Measurements from ENCODE around the gene BCORL1. TPM values are rescaled to one million over a fixed set of nuclear protein-coding genes. Genes with fewer than 3 reads are reported as not detected.

The BCORL1 gene
- total RNA-seq, 6 experiments from 2014 or later: 13.3 to 18.3 (median 14.8) TPM

DNA sequence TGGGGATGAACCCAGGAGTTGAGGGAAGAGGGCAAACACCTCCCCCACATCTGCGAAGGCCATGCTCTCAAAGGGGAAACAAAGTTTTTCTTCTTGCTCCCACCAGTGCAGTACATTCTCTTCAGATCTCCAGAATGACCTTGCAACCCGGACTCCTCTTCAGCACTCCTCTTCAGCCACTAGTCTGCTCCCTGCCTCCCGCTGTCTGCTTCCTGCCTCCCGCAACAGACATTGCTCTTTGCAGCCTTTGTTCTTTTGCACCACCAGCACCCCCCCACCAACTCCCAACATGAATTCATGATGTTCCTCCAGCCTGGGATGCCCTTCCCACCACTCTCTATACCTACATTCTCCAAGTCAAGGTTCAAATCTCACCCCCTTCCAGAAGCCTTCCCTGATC lies 44.4 kb upstream of the BCORL1 start:
- Mint-ChIP-seq H3K27me3 (ENCODE audit: insufficient read depth) (peaks cover 22% of the 10 kb centered on the region), H3K36me3 (ENCODE audit: low read depth) (no peaks in the 10 kb centered on the region), H3K4me3 (no peak overlapping the region), H3K27ac (no peak overlapping the region), H3K4me1 (ENCODE audit: low read depth) (no peaks in the 10 kb centered on the region), H3K9me3 (no peaks in the 10 kb centered on the region)
- no peak for DNase-seq
- TF ChIP-seq, protein P1, sequence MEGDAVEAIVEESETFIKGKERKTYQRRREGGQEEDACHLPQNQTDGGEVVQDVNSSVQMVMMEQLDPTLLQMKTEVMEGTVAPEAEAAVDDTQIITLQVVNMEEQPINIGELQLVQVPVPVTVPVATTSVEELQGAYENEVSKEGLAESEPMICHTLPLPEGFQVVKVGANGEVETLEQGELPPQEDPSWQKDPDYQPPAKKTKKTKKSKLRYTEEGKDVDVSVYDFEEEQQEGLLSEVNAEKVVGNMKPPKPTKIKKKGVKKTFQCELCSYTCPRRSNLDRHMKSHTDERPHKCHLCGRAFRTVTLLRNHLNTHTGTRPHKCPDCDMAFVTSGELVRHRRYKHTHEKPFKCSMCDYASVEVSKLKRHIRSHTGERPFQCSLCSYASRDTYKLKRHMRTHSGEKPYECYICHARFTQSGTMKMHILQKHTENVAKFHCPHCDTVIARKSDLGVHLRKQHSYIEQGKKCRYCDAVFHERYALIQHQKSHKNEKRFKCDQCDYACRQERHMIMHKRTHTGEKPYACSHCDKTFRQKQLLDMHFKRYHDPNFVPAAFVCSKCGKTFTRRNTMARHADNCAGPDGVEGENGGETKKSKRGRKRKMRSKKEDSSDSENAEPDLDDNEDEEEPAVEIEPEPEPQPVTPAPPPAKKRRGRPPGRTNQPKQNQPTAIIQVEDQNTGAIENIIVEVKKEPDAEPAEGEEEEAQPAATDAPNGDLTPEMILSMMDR (IDR thresholded peaks at IDR 0.05): no peak

DNA sequence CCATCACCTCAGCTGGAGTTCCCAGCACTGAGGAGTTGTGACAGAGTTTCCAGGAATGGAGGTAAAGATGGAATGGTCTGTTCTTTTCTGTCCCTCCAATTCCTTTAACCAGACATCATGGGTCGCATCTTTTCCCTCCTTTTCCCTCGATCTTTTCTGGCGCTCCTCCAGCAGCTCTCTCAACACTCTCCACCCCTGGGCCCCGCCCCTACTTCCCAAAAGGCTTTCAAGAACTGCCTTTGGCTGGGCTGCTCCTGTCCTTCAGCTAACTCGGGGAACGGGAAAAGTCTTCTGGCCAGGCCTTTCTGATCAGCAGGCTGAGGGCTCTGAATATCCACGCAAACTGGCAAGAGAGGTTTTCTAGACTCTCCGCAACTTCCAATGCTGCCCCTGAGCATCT lies 42.4 kb upstream of the BCORL1 start:
- TF ChIP-seq, protein P1 (IDR thresholded peaks at IDR 0.05): no peak
- Mint-ChIP-seq H3K4me3 (no peak overlapping the region), H3K27me3 (ENCODE audit: insufficient read depth) (peaks cover 14% of the 10 kb centered on the region), H3K9me3 (no peaks in the 10 kb centered on the region), H3K4me1 (ENCODE audit: low read depth) (peaks cover 4% of the 10 kb centered on the region; the same call in 1 of the 2 replicates), H3K36me3 (ENCODE audit: low read depth) (no peaks in the 10 kb centered on the region), H3K27ac (no peak overlapping the region)
- DNase-seq: no peak

DNA sequence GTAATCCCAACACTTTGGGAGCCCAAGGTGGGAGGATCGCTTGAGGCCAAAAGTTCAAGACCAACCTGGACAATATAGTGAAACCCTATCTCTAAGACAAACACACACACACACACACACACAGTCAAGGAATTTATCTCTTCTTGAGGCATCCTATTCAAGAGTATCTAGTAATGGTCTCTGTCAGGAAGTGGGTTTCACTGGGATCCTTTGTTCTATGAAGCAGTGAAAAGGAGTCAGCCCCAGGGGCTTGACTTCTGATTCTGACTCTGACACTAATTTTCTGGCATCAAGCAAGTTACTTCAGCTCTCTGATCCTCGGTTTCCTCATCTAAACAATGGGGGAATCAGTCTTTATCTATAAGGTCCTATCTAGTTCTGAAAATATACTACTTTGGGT lies 41.7 kb upstream of the BCORL1 start:
- TF ChIP-seq, protein P1 (IDR thresholded peaks at IDR 0.05): no peak
- Mint-ChIP-seq H3K4me3 (no peak overlapping the region), H3K9me3 (no peaks in the 10 kb centered on the region), H3K27ac (no peak overlapping the region), H3K27me3 (ENCODE audit: insufficient read depth) (peaks cover 11% of the 10 kb centered on the region), H3K4me1 (ENCODE audit: low read depth) (peaks cover 9% of the 10 kb centered on the region), H3K36me3 (ENCODE audit: low read depth) (no peaks in the 10 kb centered on the region)
- no peak for DNase-seq

DNA sequence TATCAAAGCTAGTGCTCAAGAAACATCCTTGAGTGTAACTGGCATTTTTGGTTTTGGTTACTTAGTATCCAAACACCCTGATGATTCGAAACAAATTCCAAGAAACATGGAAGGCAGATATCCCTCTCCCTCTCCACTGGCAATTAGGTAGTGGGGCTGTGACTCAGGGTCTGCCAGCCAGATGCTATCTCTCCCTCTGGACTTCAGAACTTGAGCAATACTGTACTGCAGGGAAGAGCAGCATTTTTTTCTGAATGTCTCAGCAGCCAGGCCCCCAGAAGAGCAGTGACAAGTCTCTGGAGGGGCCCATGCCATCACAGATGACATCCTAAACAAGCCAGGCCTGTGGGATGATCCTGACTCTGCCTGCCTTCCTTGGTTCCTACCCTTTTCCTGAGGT lies 37.3 kb upstream of the BCORL1 start:
- Mint-ChIP-seq H3K4me1 (ENCODE audit: low read depth) (peaks cover 9% of the 10 kb centered on the region), H3K4me3 (no peak overlapping the region), H3K27me3 (ENCODE audit: insufficient read depth) (peaks cover 4% of the 10 kb centered on the region), H3K27ac (no peak overlapping the region), H3K9me3 (no peaks in the 10 kb centered on the region), H3K36me3 (ENCODE audit: low read depth) (no peaks in the 10 kb centered on the region)
- TF ChIP-seq, protein P1 (IDR thresholded peaks at IDR 0.05): no peak
- DNase-seq: peak; percentile 53

DNA sequence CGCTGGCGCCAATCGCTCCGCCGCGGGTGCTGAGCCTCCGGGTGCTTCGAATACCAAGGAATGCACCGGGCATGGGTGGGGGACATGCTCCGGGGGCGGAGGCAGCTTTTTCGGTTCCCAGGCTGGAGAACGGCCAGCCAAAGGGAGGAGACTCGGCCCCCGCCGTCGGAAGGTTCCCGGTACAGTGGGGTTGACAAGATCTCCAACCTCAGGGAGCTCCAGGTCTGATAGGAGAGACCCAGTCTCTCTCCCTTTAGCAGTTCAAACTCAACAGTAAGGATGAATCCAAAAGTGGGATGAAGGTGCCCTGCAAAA lies 29.1 kb upstream of the BCORL1 start:
- H3K27ac Mint-ChIP-seq: no peak overlapping the region
- no peaks in the 10 kb centered on the region for H3K9me3 Mint-ChIP-seq
- peak overlapping the region; percentile 17; the same call in 1 of the 2 replicates for H3K4me3 Mint-ChIP-seq
- no peaks in the 10 kb centered on the region for H3K36me3 Mint-ChIP-seq (ENCODE audit: low read depth)
- no peak for DNase-seq
- TF ChIP-seq, protein P1 (IDR thresholded peaks at IDR 0.05): no peak
- no peaks in the 10 kb centered on the region for H3K27me3 Mint-ChIP-seq (ENCODE audit: insufficient read depth)
- H3K4me1 Mint-ChIP-seq (ENCODE audit: low read depth): peaks cover 7% of the 10 kb centered on the region

DNA sequence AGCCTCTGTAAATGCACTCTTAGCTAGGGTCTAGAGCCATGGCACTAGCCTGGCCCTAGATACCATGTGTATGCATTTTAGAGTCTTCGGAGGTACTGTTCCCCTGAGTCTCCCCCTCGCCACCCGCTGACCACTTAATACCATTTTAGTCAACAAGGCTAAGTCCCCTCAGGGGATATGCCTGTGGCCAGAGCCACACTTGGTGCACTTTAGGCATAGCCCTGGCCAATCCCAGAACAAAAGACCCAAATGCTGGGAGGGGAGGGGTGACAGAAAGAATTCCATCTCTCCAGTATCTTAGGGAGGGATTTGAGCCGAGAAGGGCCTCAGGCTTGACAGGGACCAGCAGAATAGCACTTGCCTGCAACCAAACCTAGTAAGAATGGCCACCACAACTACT lies 28.6 kb upstream of the BCORL1 start:
- Mint-ChIP-seq H3K27ac (no peak overlapping the region), H3K4me3 (no peak overlapping the region; the same call in 1 of the 2 replicates), H3K4me1 (ENCODE audit: low read depth) (peaks cover 13% of the 10 kb centered on the region), H3K27me3 (ENCODE audit: insufficient read depth) (no peaks in the 10 kb centered on the region), H3K36me3 (ENCODE audit: low read depth) (no peaks in the 10 kb centered on the region), H3K9me3 (no peaks in the 10 kb centered on the region)
- no peak for DNase-seq
- TF ChIP-seq, protein P1 (IDR thresholded peaks at IDR 0.05): no peak
